ENCODE measurements around the gene SMC4.
A peak's percentile ranks its signal among the peaks of the same experiment; 100 is the strongest.
"Not testable (repeated sequence)": the region's sequence is repeated elsewhere in the genome, so short reads cannot be mapped to it uniquely, and the experiment has no call there.

SMC4 gene

DNA sequence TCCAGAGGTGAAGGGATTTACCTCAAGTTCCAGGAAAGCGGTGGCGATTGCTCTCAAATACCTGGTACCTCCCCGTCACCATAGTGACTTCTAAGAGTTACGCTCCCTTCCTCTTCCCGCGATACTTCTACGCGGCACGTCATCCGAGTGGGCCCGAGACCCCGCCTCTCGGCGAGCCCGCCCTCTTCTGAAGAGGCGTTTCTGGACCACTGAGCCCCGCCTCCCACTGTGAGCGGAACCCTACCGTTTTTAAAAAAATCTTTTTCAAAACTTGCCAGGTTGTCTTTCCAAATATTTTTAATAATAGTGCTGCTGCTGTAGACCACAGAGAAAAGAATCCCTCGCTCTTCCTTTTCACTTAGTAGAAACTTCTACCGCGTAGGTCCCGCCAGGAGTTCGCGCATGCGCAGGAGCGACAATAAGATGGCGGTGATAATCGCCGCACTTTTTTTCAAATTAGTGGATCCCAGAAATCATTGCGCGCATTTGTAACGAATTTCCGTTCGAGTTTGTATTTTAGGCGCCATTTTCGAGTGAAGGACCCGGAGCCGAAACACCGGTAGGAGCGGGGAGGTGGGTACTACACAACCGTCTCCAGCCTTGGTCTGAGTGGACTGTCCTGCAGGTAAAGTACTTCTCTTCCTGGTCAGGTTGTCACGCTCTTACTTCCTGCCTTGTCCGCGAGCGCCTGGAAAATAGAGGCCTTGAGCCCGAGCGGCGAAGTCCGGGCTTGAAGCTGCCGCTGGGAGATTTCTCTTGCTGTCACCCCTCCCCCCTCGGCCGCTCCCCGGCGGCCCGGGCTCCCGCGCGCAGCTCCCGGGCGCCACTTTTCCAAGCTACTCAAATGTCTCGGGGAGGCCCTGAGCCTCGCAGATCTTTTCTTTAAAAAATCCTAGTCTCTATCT, at the start of gene SMC4, which contains the start of gene IFT80:
TSS of gene SMC4 (plus strand) at position 526 of the 905 bp plus-strand sequence. CDS start 1,177 bp downstream, outside the sequence.
TSS of gene IFT80 (minus strand) at position 101 of the 905 bp plus-strand sequence. CDS start 14,625 bp downstream, outside the sequence.
- peak; percentile 98 for ATAC-seq
- peak within 1 kb of the TSS; percentile 99 for H3K4me3 Mint-ChIP-seq
- H3K36me3 Mint-ChIP-seq (ENCODE audit: low read depth), result peaks cover 48% of the 10 kb centered on the region
- H3K4me1 Mint-ChIP-seq, result peaks cover 53% of the 10 kb centered on the region
- H3K27me3 Mint-ChIP-seq, result peaks cover 7% of the 10 kb centered on the region
- H3K9me3 Mint-ChIP-seq, result no peaks in the 10 kb centered on the region
- H3K27ac Mint-ChIP-seq, result peak within 1 kb of the TSS; percentile 100
- DNase-seq, result peak; percentile 94

DNA sequence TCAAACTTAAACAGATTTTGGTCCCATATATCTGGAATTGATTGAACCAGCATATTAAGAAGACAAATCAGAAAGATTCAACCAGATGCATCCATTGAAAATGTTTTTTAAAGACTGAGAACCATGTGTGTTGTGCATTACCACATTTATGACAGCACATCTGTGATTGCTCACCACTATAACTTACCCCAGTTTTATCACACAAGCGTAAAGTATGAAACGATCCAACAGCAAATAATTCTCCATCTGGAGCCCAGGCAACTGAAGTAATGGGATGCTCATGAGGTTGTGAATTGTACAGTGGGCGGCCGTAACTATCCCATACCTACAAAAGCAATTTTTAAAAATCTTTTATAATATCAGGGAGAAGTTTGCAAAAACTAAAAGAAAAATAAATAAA, 43.6 kb upstream of the SMC4 start:
- no peak overlapping the region for H3K27ac Mint-ChIP-seq
- peaks cover 14% of the 10 kb centered on the region for H3K36me3 Mint-ChIP-seq (ENCODE audit: low read depth)
- H3K4me3 Mint-ChIP-seq, result no peak overlapping the region
- DNase-seq (no peak), ATAC-seq (no peak)
- H3K27me3 Mint-ChIP-seq, result no peaks in the 10 kb centered on the region
- H3K9me3 Mint-ChIP-seq, result no peaks in the 10 kb centered on the region
- H3K4me1 Mint-ChIP-seq, result no peaks in the 10 kb centered on the region

DNA sequence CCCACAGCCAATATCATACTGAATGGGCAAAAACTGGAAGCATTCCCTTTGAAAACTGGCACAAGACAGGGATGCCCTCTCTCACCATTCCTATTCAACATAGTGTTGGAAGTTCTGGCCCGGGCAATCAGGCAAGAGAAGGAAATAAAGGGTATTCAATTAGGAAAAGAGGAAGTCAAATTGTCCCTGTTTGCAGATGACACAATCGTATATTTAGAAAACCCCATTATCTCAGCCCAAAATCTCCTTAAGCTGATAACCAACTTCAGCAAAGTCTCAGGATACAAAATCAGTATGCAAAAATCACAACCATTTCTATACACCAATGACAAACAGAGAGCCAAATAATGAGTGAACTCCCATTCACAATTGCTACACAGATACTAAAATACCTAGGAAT, 36.6 kb upstream of the SMC4 start:
- not testable (repeated sequence) for ATAC-seq, H3K4me3 Mint-ChIP-seq, H3K9me3 Mint-ChIP-seq, H3K27ac Mint-ChIP-seq, DNase-seq, H3K4me1 Mint-ChIP-seq, H3K27me3 Mint-ChIP-seq
- peaks cover 26% of the 10 kb centered on the region for H3K36me3 Mint-ChIP-seq (ENCODE audit: low read depth)

DNA sequence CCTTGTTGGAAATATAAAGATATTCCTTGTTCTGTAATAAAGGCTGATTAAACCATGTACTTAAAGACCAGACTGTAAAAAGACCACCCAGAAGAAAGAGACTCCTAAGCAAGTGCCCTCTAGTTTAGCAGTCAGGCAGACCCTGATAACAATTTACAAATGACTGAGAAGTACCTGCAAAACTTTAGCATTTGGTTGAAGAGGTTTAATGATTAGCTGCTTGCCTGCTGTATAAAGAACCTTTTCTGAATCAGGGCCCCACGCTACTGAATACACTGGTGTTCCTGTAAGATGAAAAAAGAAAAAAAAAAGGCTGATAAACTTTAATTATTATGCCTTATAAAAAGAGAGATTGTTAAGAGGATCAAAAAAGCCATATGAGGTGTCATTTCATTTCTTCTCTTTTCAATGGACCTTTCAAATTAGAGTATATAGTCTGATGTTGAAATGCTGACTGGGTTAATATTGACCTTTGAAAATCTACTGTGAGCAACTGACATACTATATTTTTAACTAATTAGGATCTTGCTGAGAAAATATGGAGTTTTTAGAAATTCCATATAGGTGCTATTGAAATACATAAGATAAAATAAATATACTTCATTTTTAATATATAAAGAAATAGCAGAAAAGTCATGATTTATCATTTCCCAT, 33.5 kb upstream of the SMC4 start:
- H3K9me3 Mint-ChIP-seq, result no peaks in the 10 kb centered on the region
- no peaks in the 10 kb centered on the region for H3K27me3 Mint-ChIP-seq
- no peak overlapping the region for H3K4me3 Mint-ChIP-seq
- peaks cover 19% of the 10 kb centered on the region for H3K36me3 Mint-ChIP-seq (ENCODE audit: low read depth)
- ATAC-seq, result no peak
- no peak overlapping the region for H3K27ac Mint-ChIP-seq
- no peak for DNase-seq
- H3K4me1 Mint-ChIP-seq, result peaks cover 14% of the 10 kb centered on the region

DNA sequence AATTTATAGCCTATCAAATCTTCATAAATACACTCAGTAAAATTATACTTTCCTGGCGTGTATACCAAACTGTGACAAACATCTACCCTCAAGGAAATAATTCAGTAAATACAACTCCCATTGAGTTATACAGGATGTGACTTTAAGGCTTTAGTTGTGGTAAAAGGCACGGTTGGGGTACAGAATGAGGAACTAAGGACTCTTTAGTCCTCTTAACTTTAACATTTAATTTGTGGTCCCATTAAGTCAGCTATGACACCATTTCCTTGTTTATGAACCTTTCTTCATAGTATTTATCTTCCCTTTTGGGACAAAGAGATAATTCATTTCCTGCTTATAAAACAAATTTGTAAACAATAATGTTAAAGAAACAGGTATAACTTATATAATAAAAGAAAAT, 30.6 kb upstream of the SMC4 start:
- ATAC-seq (no peak), DNase-seq (no peak)
- H3K27me3 Mint-ChIP-seq, result no peaks in the 10 kb centered on the region
- H3K27ac Mint-ChIP-seq, result no peak overlapping the region
- H3K9me3 Mint-ChIP-seq, result no peaks in the 10 kb centered on the region
- peaks cover 15% of the 10 kb centered on the region for H3K36me3 Mint-ChIP-seq (ENCODE audit: low read depth)
- no peak overlapping the region for H3K4me3 Mint-ChIP-seq
- peaks cover 15% of the 10 kb centered on the region for H3K4me1 Mint-ChIP-seq

DNA sequence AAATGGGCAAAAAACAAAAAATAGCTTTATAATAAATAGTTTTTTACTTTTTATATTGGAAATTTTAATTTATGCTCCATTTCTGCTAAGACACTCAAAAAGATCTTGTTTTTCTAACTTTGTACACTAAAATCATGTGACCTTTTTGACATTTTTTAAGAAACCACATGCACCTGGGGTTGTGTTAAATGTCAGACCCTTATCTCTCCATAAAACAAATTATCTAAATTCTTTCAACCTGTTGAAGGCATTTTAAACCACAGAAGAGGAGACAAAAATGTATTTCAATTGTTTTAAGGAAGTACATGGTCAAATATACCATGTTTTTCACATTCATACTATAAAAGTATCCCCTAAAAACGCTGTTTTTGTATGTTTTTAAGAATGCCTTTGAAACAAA, 29.7 kb upstream of the SMC4 start:
- peaks cover 17% of the 10 kb centered on the region for H3K36me3 Mint-ChIP-seq (ENCODE audit: low read depth)
- no peaks in the 10 kb centered on the region for H3K27me3 Mint-ChIP-seq
- peaks cover 15% of the 10 kb centered on the region for H3K4me1 Mint-ChIP-seq
- ATAC-seq (no peak), DNase-seq (no peak)
- H3K9me3 Mint-ChIP-seq, result no peaks in the 10 kb centered on the region
- no peak overlapping the region for H3K27ac Mint-ChIP-seq
- no peak overlapping the region for H3K4me3 Mint-ChIP-seq

DNA sequence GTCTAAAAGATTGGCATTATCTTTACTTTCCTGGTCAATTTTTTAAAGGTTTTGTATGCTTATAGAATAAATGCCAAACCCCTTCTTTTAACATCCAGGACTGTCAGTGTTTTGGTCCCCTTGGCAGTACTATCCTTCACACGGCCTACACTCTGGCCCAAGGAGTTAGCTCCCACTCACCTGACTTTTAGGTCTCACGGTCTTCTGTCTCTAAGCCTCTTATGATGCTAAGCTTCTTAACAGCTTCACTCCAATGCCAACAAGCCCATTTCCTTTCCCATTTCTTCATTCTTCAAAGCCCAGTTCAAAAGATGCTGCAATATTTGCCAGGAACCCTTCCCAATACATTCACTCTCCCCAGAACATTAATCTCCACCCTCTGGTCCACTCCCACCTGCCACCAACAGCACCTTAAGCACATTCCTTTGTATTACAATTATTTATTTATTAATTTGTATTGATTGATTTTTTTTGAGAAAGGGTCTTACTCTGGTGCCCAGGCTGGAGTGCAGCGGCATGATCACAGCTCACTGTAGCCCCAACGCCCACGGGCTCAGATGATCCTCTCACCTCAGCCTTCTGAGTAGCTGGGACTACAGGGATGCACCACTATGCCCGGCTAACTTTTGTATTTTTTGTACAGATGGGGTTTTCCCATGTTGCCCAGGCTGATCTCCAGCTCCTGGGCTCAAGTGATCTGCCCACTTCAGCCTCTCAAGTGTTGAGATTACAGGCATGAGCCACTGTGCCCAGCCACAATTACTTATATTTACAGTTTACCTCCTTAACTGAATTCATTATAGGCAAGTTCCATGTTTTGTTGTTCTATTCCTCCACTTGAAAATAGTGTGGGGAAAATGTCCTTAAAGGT, 28.2 kb upstream of the SMC4 start:
- DNase-seq, result no peak
- Mint-ChIP-seq H3K36me3 (ENCODE audit: low read depth) (peaks cover 20% of the 10 kb centered on the region), H3K27ac (no peak overlapping the region), H3K4me3 (no peak overlapping the region), H3K27me3 (no peaks in the 10 kb centered on the region), H3K9me3 (no peaks in the 10 kb centered on the region), H3K4me1 (peaks cover 15% of the 10 kb centered on the region)
- no peak for ATAC-seq

DNA sequence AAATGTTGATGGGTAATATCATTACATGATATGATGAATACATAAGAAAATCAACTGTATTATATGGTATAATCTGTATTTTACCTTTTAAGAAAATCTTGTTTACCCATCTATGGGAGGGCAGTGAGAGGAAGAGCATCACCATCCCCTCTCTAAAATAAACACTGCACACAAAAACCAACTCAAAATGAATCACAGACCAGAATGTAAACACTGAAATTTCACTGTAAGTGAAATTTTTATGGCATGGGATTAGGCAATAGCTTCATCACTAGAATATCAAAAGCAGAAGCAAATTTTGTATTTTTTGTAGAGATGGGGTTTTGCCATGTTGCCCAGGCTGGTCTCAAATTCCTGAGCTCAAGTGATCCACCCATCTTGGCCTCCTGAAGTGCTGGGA, 26.7 kb upstream of the SMC4 start:
- Mint-ChIP-seq H3K27me3 (no peaks in the 10 kb centered on the region), H3K36me3 (ENCODE audit: low read depth) (peaks cover 20% of the 10 kb centered on the region), H3K9me3 (no peaks in the 10 kb centered on the region), H3K27ac (no peak overlapping the region), H3K4me3 (no peak overlapping the region), H3K4me1 (peaks cover 15% of the 10 kb centered on the region)
- ATAC-seq (no peak), DNase-seq (no peak)

DNA sequence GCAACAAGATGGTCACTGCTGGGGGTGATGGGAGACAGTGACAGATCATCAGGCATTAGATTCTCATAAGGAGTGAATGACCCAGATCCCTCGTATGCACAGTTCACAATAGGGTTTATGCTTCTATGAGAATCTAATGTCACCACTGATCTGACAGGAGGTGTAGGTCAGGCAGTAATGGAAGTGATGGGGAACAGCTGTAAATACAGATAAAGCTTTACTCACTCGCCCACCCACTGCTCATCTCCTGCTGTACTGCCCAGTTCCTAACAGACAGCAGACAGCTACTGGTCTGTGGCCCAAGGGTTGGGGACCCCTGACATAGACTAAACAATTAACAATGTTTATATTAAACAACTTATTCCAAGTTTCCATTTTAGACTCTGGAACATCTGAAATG, 25.8 kb upstream of the SMC4 start:
- H3K36me3 Mint-ChIP-seq (ENCODE audit: low read depth), result peaks cover 20% of the 10 kb centered on the region
- ATAC-seq (no peak), DNase-seq (no peak)

DNA sequence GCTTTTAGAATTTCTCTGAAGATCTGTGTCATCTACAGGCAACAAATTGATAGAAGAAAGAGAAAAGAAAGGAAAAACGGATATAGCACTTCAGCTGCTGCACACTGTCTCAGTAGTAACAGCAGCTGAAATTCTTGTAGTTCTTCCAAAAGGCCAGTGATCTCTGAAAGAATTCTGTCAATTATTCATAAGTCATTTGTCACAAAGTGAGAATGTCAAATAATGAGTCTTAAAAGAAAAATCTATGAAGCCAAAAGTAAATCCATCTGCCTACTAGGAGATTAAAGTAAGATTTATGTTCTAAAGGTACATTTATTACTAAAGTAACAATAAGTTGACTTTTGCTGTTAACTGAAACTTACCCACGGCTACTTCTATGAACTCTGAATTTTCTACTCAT, 25.0 kb upstream of the SMC4 start:
- Mint-ChIP-seq H3K36me3 (ENCODE audit: low read depth) (peaks cover 23% of the 10 kb centered on the region), H3K27me3 (no peaks in the 10 kb centered on the region), H3K4me1 (peaks cover 13% of the 10 kb centered on the region), H3K27ac (no peak overlapping the region), H3K4me3 (no peak overlapping the region), H3K9me3 (no peaks in the 10 kb centered on the region)
- DNase-seq (no peak), ATAC-seq (no peak)

More for the DNA sequence above, 25.8 kb upstream of the SMC4 start:
- H3K9me3 Mint-ChIP-seq, result no peaks in the 10 kb centered on the region
- no peaks in the 10 kb centered on the region for H3K27me3 Mint-ChIP-seq
- H3K27ac Mint-ChIP-seq, result no peak overlapping the region
- no peak overlapping the region for H3K4me3 Mint-ChIP-seq
- peaks cover 15% of the 10 kb centered on the region for H3K4me1 Mint-ChIP-seq

DNA sequence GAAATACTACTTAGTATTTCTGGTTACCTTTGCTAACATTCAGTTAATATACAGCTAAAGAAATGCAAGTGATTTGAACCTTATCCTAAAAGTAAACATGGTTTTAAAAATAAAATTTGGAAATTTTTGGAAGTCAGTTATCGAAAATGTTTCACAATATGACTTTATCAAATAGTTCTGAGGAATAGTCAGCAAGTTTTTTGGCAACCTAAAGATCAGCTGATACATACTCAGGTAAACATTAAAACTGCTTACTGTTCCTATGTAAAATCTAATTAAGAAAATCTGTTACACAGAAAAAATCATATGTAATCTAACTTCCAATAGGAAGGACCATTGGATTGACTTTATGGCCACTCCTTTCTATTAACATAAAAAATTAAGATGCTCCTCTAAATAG, 24.5 kb upstream of the SMC4 start:
- Mint-ChIP-seq H3K9me3 (no peaks in the 10 kb centered on the region), H3K4me3 (no peak overlapping the region), H3K36me3 (ENCODE audit: low read depth) (peaks cover 23% of the 10 kb centered on the region), H3K27me3 (no peaks in the 10 kb centered on the region), H3K27ac (no peak overlapping the region), H3K4me1 (peaks cover 10% of the 10 kb centered on the region)
- ATAC-seq (no peak), DNase-seq (no peak)

DNA sequence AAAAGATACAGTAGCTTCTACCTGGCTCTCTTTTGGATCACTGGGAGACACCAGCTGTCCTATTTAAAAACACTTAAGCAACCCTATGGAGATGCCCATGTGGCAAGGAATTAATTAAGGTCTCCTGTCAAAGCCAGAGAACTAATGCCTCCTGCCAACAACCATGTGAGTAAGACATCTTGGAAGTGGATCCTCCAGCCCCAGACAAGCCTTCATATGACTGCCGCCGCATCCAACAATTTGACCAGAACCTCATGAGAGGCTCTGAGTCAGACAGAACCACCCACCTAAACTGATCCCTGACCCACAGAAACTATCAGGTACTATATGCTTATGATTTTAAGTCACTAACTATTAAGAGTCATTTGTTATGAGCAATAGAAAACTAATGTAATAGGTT, 22.8 kb upstream of the SMC4 start:
- no peak overlapping the region for H3K27ac Mint-ChIP-seq
- H3K36me3 Mint-ChIP-seq (ENCODE audit: low read depth), result peaks cover 29% of the 10 kb centered on the region
- no peaks in the 10 kb centered on the region for H3K9me3 Mint-ChIP-seq
- H3K27me3 Mint-ChIP-seq, result no peaks in the 10 kb centered on the region
- H3K4me1 Mint-ChIP-seq, result no peaks in the 10 kb centered on the region
- DNase-seq (no peak), ATAC-seq (no peak)
- no peak overlapping the region for H3K4me3 Mint-ChIP-seq

DNA sequence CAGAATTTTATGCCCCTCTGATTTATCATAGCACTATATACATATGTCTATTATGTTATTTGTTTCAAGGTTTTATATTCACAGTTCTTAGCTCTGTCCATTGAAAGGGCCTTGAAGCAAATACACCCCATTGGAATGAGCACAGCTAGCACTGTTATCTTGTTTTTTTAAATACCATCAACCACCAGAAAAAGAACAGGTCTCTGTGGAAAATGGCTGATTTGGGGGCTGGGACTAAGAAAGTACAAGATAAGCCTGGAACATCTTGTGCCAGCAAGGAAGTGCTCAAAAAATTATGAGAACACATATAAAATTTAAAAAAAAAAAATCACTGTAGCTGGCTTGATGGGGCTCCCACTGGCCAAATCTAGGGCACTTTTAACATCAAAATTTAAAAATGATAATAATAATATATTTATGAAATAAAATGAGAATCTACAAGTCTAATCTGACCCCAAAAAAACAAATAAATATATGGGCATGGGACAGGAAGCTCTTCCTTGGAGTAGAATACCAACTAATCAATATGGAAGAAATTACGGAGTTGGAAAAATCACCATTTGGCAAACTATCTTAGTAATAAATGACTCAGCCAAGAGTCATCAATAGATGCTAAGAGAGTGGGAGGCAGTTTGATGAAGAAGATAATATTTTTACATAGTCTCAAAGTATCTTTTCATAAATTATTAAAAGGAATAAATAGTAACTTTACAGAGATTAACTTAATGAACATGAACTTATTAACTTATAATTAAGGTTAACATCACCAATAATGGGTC, 20.9 kb upstream of the SMC4 start:
- no peak overlapping the region for H3K27ac Mint-ChIP-seq
- ATAC-seq, result no peak
- H3K27me3 Mint-ChIP-seq, result no peaks in the 10 kb centered on the region
- H3K4me1 Mint-ChIP-seq, result peaks cover 1% of the 10 kb centered on the region
- H3K36me3 Mint-ChIP-seq (ENCODE audit: low read depth), result peaks cover 26% of the 10 kb centered on the region
- no peak for DNase-seq
- H3K4me3 Mint-ChIP-seq, result no peak overlapping the region
- H3K9me3 Mint-ChIP-seq, result no peaks in the 10 kb centered on the region
